T-helper 22 cell (primary cell): ENCODE measurements around the gene PABPC1L.

ENCODE experiments used
- DNase-seq: peaks from one replicate; pipeline ENCODE4 v3.0.0-alpha.2; 2020; ENCODE audit warnings: low read depth

The PABPC1L gene

DNA sequence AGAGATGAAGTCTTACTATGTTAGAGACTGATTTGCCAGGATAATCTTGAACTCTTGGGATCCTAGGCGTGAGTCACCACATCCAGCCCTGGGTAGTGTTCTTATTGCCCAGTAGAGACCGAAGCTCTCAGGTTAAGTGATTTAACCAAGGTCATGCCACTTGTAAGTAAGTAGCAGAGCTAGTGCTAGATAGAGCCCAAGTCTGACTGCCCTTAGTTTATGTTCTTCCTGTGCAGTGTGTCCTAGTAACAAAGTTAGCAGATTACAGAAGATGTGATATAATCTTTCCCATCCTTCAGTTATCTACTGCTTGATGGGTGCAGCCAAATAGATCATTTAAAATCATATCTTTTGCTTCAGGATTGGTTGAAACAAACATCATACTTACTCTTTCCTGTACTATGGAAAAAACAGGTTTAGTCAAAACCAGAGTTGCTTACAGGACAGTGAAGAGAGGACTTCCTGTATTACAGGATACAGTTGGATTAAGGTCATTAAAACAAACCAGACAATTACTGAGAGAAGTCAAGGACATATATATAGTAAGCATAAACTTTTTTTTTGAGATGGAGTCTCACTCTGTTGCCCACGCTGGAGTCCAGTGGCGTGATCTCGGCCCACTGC is 9.5 kb upstream of the PABPC1L start:
- no peak for DNase-seq

DNA sequence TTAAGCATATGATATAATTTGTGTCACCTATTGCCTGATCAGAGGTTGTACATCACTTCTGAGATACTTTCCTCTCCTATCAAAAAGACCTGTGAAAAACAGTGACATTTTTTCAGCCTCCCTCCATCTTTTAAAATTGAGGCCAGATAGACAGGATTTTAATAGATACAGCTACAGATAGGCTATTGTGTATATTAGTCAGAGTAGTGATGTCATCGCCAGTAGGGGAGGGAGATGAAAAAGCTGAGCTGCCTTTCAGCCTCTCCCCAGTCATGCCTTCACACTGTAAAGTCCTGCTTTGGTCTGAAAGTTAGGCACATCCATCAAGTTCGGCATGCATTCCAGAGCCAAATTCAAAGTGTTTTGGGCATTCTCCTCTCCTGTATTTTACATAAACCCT is 7.9 kb upstream of the PABPC1L start:
- DNase-seq, result no peak

DNA sequence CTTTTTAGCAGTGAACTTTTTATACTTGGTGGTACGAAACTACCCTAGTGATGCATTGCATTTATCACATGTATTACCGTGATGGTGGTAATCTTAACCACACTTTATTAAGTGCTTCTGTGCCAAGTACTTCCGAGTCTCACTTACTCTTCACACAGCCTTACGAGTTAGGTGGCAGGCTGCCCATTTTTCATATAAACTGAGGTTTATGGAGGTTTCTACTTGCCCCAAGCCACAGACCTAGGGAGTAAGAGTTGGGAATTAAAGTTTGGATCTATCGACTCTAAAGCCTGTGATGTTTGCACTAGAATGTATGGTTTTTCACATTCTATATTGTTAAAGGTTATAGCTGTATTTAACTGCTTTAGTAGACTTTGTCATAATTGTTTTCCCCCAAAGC is 5.5 kb upstream of the PABPC1L start:
- no peak for DNase-seq

DNA sequence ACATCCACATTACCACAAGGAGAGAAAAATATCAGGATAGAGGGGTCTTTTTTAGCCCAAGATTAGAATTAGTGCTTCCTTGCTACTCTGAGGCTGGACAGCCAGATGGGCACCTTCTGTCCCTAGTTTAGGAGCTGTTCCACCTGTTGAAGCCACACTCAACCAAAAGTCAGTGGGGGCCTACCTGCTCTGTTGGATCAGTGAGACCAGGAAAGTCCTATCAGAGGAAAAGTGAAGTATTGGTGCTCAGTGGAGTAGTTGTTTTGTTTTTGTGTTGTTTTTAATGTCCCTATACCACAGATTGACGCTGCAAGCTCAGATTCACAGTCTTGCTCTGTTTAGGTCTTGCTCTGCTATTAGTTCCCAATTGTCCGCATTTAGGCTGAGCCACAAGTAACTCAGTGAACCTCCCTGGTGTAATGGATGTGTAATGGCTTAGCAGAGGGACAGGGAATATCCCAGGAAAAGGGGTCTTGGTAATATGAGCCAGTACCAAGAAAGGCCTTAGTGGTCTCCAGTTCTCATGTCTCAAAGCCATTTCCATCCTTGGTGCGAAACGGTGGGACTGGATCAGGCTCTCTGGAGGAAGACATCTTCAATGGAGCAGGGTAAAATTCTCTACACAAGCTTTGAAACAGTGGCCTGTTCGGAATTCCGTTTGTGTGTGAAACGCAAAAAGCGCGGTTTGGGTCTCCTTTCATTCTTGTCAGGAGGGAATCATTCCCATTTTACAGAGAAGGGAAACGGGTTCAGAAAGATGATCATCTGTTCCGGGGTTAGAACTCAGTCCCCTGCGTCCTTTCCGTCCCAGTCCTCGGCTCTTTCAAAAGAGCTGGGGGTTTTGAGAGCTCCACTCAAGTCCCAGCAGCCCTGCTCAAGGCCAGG is 631 bp upstream of the PABPC1L start:
- DNase-seq, result no peak

DNA sequence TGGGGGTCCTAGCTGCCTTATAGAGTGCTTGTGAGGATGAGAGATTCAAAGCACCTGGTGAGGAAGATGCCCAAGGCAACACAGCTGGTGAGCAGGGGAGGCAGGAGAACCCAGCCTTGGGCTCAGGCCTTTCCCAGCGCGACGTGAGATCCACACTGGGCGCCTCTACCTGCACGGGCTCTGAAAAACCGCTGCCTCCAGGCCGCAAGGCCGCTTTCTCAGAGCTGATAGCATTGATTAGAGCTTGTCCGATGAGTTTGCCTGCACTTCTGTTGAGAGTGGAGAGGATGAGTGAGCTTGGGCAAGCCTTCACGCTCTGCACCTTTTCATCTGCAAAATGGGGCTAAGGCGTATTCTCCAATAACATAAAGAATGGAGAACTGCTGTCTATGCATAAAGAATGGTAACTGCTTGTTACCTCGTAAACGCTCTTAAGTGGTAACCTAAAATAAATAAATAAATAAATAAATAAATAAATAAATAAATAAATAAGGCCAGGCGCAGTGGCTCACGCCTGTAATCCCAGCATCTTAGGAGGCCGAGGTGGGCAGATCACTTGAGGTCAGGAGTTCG is 916 bp downstream of the PABPC1L start:
- no peak for DNase-seq

DNA sequence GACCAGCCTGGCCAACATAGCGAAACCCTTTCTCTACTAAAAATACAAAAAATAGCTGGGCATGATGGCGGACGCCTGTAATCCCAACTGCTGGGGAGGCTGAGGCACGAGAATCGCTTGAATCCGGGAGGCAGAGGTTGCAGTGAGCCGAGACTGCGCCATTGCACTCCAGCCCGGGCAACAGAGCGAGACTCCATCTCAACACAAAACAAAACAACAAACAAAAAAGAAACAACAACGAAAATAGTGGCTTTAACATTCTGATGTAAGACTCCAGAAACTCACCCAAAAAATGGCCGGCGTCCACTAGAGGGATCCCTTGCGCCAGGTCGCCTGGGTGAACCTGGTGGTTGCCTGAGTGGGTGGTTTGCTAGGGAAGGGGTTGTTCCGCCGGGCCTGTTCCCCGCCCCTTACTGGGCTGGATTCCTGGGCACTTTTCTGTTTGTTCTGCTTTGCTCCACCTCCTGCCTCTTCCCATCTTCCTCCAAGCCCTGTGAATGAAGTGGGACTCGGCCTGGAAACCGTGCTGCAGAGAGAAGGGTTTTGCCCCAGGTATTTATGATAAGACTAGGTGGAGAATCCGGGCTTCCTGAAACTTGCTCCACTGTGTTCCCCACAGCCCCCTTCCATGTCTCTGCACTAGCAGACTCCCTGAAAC is 1.5 kb downstream of the PABPC1L start:
- no peak for DNase-seq

DNA sequence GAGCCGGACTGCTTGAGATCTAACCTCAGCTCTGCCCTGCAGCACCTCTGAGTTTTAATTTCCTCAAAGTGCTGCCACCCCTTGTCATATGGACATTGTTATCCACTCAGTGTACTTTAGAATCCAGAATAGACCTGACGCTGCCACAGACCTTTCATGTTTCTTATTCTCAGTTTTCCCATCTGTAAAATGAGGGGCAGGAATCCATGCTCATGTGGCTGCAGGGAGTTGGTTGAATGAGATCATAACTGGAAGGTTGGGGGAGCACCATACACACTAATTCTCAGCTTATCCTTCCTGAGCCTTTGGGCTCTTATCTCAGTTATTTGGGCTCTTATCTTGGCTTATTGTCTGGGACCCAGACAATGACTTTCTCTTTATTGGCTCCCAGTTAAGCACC is 2.3 kb downstream of the PABPC1L start:
- no peak for DNase-seq

DNA sequence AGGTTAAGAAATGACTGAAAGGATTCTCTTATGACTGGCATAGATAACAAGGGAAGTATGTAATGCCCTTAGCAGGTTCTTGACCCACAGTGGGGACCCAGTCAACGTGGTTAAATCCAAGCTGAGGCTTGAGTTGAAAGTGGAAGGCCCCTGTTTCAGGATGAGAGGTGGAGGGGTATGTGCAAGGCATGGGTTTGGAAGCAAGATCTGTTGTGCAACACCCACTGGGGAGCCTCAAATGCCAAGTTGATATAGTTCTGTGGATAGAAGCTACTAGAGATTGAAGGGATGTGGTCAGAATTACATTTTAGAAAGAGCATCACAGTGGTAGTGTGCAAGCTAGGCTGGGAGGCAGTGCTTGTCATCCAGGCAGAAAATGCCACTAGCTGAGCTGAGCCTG is 5.1 kb downstream of the PABPC1L start:
- no peak for DNase-seq

DNA sequence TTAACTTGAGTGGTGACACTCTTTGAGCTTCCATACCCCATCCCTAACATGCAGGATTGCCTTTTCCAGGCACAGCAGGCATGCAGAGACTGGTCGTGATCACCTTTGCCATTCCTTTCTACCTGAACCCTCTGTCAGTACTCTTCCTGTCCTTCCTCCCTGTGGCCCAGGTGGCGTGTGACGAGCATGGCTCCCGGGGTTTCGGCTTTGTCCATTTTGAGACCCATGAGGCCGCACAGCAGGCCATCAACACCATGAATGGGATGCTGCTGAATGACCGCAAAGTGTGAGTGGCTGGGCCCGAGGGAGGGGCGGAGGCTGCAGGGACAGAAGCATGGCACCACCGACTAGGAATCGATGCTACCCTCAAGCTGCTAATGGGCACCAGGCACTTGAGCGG is 6.7 kb downstream of the PABPC1L start:
- no peak for DNase-seq

DNA sequence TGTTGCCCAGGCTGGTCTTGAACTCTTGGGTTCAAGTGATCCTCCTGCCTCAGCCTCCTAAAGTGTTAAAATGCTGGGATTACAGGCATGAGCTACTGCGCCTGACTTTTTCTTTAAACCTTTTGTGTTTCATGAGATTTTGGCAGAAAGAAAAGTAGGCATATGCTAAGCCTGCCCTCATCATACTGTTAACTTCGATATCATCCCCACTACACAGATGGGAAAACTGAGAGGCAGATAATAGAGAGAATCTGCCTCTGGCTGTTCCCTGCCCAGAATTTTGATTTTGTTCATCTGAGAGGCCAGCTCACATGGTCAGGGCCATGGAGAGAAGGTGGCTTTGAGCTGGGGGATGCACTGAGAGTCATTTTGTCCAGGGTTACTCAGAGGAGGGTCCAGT is 7.5 kb downstream of the PABPC1L start:
- no peak for DNase-seq

DNA sequence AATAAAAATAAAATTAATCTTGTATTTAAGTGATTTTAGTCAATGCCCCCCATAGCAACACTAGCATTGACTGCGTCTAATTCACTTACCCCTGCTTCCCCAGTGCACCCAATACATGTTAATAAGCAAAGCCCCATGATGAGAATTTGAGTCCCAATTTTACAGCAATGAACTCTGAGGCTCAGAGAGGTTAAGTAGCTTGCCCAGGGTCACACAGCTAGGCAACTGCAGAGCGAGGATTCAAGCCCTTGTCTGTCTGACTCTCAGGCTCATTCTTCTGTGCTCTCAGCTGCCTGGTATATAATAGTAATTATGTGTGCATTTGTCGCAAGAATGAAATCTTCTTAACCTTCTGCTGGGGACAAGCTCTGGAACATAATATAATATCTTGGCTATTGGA is 8.5 kb downstream of the PABPC1L start:
- no peak for DNase-seq

DNA sequence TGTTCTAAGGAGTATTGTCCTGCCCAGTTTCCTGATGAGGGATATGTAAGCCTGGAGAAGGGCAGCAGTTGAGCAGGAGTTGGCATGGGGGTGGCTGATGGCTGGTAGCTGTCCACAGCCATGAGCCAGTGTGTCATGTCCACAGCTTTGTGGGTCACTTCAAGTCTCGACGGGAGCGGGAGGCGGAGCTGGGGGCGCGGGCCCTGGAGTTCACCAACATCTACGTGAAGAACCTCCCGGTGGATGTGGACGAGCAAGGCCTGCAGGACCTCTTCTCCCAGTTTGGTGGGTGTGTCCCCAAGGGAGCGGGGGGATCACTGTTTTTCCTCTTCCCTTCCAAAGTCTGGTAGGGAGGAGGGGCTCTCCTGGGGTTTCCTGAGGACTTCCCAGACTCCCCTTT is 8.9 kb downstream of the PABPC1L start:
- DNase-seq, result no peak

DNA sequence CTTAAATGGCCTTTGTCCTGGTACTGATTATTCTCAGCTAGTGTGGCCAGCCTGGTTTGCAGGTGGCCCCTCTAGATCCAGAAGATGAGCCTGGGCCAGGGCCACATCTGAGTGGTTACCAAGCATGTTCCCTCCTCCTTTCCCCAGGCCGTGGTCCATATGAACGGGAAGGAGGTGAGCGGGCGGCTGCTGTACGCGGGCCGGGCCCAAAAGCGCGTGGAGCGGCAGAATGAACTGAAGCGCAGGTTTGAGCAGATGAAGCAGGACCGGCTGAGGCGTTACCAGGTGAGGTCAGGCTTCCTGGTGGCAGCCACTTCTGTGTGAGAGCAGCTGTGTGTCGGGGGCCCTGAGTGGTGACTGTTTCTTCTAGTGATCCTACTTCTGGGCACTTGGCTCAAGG is 11.6 kb downstream of the PABPC1L start:
- DNase-seq, result no peak

DNA sequence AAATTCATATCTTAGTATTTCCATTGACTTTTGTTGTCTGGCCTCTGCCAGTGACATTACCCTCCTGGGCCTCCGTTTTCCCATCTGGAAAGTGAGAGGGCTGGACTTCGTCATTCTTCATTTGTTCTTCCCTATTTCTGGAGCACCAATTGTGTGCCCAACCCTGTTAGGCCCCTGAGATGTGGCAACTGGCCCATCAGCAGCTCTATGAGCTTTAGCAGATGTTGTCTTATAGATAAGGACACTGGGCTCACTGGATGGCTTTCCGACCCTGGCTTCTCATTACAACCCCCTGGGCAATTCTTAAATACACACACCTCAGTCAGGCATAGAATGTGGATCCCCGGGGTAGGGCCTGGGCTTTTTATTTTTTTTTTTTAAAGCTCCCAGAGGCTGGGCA is 14.7 kb downstream of the PABPC1L start:
- no peak for DNase-seq

DNA sequence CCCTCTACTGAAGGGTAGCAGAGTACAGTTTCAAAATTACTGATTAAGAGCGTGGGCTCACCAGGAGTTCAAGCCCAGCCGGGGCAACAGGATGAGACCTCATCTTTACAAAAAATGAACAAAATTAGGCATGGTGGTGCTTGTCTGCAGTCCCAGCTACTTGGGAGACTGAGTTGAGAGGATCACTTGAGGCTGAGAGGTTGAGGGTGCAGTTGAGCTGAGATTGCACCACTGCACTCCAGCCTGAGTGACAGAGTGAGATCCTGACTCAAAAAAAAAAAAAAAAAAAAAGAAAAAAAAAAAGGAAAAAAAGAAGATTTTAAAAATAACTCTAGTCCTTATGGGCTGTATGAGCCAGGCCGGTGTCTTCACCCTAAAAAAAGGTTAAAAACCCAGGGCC is 18.7 kb downstream of the PABPC1L start:
- DNase-seq, result no peak

DNA sequence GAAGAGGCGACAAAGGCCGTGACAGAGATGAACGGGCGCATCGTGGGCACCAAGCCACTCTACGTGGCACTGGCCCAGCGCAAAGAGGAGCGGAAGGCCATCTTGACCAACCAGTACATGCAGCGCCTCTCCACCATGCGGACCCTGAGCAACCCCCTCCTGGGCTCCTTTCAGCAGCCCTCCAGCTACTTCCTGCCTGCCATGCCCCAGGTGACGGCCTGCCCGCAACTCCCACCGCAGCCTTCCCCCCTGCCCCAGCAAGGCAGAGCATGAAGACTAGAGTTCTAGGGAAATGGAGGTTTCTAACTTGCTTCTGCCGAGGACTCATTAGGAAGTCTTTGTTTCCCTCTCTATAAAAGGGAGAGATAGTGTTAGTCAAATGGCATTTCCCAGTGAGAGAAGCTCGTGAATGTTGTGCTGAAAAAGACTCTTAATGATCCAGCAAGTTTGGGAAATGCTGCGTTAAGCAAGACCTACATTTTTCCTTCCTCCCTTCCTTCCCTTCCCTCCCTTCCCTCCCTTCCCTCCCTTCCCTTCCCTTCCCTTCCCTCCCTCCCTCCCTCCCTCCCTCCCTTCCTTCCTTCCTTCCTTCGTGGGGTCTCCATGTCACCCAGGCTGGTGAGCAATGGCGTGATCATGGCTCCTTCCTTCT is 20.8 kb downstream of the PABPC1L start:
- DNase-seq, result no peak

DNA sequence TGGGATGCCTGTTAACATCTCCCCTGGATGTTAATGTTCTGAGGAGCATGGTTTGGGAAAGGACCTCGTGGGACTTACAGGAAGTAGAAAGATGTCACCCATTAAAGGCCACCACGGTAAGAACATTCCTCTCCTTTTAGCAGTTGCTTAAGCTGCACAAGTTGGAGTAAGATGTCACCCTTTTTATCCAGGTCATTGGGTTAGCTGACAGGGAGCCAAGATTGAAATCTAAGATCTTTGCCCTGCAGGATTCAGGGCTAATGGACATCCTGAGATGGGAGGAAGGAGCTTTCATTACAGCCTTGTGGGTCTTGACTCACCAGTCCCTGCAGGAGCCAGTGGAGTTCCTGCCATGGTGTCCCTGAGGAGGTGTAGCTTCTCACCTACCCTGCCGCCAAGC is 22.1 kb downstream of the PABPC1L start:
- DNase-seq, result no peak

DNA sequence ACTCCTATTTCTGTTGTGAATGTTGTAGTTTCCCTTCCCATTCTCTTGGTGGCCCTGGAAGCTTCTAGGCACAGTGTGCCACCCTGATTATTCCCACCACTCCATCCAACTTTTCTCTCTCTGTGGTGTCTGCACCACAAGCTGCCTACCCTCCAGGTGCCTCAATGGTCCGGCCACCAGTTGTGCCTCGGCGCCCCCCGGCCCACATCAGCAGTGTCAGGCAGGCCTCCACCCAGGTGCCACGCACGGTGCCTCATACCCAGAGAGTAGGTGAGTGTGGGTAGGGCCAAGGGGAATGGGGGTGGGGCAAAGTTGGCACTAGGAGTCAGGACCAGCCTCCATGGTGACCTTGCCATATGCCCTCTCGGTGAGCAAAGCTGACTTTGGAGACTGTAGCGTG is 23.1 kb downstream of the PABPC1L start:
- no peak for DNase-seq

DNA sequence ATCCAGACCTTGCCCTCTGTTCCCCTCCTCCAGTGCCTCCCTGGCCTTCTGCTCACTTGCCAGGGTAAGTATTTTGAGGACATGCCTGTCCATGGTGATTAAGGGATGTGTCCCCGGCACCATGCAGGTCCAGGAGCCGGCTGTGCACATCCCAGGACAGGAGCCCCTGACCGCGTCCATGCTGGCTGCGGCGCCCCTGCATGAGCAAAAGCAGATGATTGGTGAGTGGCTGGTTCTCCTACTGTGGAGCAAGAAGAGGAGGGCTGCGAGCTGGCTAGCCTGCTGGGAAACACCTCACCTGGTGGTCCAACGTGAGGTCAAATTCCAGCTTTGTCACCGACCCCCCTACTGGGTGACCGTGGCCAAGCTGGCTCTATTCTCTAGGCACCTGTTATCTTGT is 26.6 kb downstream of the PABPC1L start:
- no peak for DNase-seq

DNA sequence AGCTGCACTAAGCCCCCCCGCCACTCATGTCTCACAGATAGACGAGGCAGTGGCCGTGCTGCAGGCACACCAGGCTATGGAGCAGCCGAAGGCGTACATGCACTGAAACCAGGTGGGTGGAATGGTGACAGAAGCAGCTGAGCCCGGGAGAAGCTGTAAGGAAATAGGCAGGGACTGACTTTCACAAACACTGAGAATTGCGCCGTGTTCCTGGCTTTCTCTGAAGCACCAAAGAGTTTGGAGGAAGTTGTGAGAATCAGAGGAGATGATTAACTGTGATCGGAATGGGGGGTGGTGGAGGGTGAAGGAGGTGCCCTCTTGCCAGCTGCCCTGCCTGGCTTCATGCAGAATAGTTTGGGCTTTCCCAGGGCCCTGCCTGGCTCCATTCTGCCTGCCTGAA is 28.8 kb downstream of the PABPC1L start:
- no peak for DNase-seq

DNA sequence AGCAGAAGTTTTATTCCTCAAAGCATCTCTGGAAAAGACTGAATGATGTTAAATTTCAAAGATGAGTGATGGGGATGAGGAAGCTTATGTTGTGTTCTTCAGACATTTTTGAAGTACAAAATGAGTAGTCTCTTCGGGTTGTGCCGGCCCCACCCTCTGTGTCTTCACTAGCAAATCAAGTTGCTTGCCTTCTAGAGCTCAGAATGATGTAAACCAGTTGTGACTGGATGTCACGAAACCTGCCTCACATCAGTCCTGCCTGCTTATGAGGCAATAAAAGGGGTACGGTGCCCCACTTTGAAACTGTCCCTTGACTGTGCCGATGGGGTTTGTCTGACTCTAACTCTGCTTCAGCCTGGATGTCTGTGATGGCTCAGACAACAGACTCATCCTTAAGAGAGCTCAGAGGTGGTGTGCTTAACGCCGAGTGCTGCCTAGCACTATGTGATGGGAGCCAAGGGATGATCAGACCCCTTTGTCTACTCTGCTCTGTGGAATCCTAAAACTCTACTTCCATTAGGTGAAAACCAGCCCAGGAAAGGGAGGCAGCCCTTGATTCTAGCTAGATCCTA is 31.3 kb downstream of the PABPC1L start:
- DNase-seq, result no peak
